ENCODE data around the gene ALOX5AP.

DNA sequence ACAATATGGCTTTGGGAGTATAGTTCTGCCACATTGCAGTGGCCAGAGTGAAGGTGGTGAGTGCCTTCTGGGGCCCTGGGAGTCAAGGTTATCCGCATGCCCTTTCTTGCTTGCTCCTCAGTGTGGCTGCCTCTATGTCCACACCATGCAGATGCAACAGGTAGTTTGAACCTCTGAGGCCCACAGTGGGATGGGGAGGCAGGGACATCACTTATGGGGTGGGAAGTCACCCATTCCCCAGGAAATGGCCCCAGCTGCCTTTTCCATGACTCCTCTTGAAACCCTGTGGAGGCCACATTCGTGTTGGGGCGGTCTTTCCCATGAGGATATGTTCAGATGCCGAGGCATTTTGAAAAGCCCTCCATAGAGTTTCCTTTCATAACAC is 20.0 kb upstream of the ALOX5AP start:
- TF ChIP-seq EZH2 (IDR thresholded peaks at IDR 0.05; ENCODE audit: low read length, unreplicated experiment) (no peak), EZH2phosphoT487 (IDR thresholded peaks at IDR 0.05; ENCODE audit: borderline replicate concordance, low read length) (no peak)
- TF ChIP-seq, protein P1, sequence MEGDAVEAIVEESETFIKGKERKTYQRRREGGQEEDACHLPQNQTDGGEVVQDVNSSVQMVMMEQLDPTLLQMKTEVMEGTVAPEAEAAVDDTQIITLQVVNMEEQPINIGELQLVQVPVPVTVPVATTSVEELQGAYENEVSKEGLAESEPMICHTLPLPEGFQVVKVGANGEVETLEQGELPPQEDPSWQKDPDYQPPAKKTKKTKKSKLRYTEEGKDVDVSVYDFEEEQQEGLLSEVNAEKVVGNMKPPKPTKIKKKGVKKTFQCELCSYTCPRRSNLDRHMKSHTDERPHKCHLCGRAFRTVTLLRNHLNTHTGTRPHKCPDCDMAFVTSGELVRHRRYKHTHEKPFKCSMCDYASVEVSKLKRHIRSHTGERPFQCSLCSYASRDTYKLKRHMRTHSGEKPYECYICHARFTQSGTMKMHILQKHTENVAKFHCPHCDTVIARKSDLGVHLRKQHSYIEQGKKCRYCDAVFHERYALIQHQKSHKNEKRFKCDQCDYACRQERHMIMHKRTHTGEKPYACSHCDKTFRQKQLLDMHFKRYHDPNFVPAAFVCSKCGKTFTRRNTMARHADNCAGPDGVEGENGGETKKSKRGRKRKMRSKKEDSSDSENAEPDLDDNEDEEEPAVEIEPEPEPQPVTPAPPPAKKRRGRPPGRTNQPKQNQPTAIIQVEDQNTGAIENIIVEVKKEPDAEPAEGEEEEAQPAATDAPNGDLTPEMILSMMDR (conservative IDR thresholded peaks at IDR 0.05; ENCODE audit: low read depth, low read length) = no peak

All from PC-3 (cell line).